AG04449 (cell line): ENCODE data around the gene LIG3.
A peak's percentile ranks its signal among the peaks of the same experiment; 100 is the strongest.
"Not testable (repeated sequence)": the region's sequence is repeated elsewhere in the genome, so short reads cannot be mapped to it uniquely, and the experiment has no call there.

Experiments used
- CTCF ChIA-PET: fragments of 350-600 bp; formaldehyde crosslinking; extraction: SDS; loops from one replicate; lab custom pipeline; 2021; ENCODE audit warnings: antibody characterized with exemption; lab: Yijun Ruan, JAX
- POLR2A ChIA-PET: fragments of 400-600, 350-600 bp; formaldehyde crosslinking; extraction: SDS; loops from one replicate; lab custom pipeline; 2020; ENCODE audit warnings: antibody characterized with exemption, inconsistent platforms; lab: Yijun Ruan, JAX
- DNase-seq: peaks from one replicate; pipeline ENCODE4 v3.0.0-alpha.2; 2010; ENCODE audit warnings: low read depth, low spot score
- H3K4me3 ChIP-seq: 2 replicates; pipeline ENCODE4 v1.5.1; 2011; ENCODE audit warnings: low read depth, mild to moderate bottlenecking, control low read depth, low read length
- CTCF ChIP-seq: IDR thresholded peaks from one replicate; pipeline ENCODE4 v1.5.1; 2011; ENCODE audit warnings: mild to moderate bottlenecking, moderate library complexity, low read length, control low read depth, inconsistent platforms; ENCODE audit not compliant: insufficient read depth; ENCODE audit errors: missing control alignments

The LIG3 gene

GRCh38 chr17:34980353-34980680, at the start of gene LIG3:
LIG3 (plus strand) TSS chr17:34980512; CDS start chr17:34983006, 2,494 bp downstream.
- H3K4me3 ChIP-seq: peak within 1 kb of the TSS; percentile 76
- DNase-seq: peak; percentile 67
- POLR2A ChIA-PET: interaction anchor here (0.9 to 1.9 kb wide), 6 partner anchors 13 to 135 kb away, joined by 3 to 8 read pairs (median 4); partner anchors contain the start of genes CCT6B, RFFL and ZNF830
- CTCF ChIA-PET: interaction anchor here (1.0 to 4.9 kb wide), 5 partner anchors 16 to 139 kb away, joined by 3 to 18 read pairs (median 4); partner anchors contain the start of genes CCT6B, RAD51D and ZNF830
- TF ChIP-seq CTCF: no peak

DNA sequence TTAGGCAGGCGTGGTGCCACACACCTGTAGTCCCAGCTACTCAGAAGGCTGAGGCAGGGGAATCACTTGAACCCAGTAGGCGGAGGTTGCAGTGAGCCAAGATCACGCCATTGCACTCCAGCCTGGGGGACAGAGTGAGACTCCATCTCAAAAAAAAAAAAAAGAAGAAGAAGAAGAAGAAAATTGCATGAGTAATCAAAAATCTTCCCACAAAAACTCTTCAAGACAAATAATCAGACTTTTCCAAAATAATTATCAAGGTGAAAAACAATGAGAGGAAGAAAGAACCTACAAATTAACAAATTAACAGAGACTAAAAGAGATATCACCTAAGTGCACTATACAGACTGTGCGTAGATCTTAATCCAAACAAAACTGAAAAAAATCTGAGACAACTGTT, 29.5 kb upstream of the LIG3 start:
- POLR2A ChIA-PET, H3K4me3 ChIP-seq, DNase-seq, CTCF ChIA-PET: not testable (repeated sequence)

DNA sequence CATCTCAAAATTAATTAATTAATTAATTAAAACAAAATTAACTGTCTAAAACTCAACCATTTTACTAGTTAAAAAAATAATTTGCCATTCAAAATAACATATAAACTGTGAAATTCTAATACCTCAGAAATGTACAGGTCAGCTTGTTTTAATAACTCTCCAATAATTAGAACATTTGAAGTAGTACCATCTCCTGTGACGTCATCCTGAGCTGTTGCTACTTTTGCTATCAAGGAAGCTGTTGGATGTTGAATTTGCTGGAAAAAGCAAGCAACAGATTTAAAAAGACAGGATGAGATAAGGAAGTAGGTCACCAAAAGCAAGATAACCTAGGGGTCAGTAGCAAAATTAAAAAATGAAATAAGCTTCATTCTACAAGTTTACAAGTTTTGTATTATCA, 21.9 kb upstream of the LIG3 start:
- CTCF ChIA-PET: no interaction called here
- no peak for DNase-seq
- no peak overlapping the region for H3K4me3 ChIP-seq
- POLR2A ChIA-PET: no interaction called here
- TF ChIP-seq CTCF: no peak

DNA sequence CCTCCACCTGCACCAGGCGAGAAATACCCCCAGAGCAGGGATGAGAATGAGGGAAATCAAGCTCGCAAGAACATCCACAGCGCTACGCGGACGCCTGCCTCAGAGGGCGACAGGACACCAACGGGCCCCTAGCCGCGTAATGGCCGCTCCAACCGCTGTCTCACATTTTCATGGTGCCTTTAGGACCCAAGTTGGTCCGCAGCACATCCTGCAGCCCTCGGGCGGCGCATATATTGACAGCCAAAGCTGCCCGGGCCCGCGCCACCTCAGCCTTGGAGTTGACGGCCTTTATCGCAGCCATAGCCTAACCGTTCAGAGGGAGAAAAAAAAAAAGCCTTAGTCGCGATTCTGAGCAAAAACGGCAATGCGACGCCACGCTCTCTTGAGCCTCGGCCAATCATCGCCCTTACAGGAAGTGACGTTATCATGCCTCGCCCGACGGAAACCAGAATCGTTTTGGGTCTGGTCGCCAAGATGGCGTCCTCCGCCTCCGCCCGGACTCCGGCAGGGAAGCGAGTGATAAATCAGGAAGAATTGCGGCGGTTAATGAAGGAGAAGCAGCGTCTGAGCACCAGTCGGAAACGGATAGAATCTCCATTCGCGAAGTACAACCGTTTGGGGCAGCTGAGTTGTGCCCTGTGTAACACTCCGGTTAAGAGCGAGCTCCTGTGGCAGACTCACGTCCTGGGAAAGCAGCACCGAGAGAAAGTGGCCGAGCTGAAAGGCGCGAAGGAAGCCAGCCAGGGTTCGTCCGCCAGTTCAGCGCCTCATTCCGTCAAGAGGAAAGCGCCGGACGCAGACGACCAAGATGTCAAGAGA, 19.0 kb upstream of the LIG3 start, which contains the start of the genes CCT6B and ZNF830:
Gene CCT6B, minus strand, starts transcription at position 368 of the 819 bp plus-strand sequence. Its CDS starts 67 bp downstream, at position 301.
Gene ZNF830, plus strand, starts transcription at position 448 of the 819 bp plus-strand sequence. Its CDS starts 27 bp downstream, at position 475.
- H3K4me3 ChIP-seq: peak within 1 kb of the TSS; percentile 98
- DNase-seq: peak; percentile 71
- ChIA-PET POLR2A (interaction anchor here (0.6 to 1.0 kb wide), 4 partner anchors 11 to 19 kb away, joined by 3 to 5 read pairs (median 4); partner anchors contain the start of gene LIG3), CTCF (interaction anchor here (1.2 kb wide), 1 partner anchor 18 kb away, joined by 4 read pairs; the partner anchor contains the start of gene LIG3)
- no peak for TF ChIP-seq CTCF

DNA sequence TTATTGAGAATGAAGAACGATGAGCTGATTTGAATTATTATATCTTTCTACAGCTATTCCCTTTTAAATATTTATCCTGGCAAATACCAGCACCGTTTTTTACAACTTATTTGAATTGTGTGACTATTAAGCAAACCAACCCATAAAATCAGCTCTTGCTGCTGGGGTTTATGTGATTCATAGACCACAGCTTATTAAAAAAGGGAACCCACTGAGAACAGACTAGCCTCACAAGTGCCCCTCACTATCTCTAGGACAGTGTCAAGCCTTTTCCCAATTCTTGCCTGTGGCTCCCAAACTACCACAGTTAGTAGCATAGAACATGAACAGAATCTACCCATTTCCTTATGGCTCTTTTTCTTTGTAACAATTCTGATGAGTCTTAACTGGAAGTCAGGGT, 6.1 kb upstream of the LIG3 start:
- DNase-seq: no peak
- POLR2A ChIA-PET: interaction anchor here (0.6 kb wide), 2 partner anchors 13 to 49 kb away, joined by 3 read pairs; no protein-coding TSS in a partner anchor
- H3K4me3 ChIP-seq: no peak overlapping the region
- no peak for TF ChIP-seq CTCF
- CTCF ChIA-PET: interaction anchor here (1.1 to 1.9 kb wide), 3 partner anchors 10 to 115 kb away, joined by 3 to 11 read pairs (median 3); no protein-coding TSS in a partner anchor

DNA sequence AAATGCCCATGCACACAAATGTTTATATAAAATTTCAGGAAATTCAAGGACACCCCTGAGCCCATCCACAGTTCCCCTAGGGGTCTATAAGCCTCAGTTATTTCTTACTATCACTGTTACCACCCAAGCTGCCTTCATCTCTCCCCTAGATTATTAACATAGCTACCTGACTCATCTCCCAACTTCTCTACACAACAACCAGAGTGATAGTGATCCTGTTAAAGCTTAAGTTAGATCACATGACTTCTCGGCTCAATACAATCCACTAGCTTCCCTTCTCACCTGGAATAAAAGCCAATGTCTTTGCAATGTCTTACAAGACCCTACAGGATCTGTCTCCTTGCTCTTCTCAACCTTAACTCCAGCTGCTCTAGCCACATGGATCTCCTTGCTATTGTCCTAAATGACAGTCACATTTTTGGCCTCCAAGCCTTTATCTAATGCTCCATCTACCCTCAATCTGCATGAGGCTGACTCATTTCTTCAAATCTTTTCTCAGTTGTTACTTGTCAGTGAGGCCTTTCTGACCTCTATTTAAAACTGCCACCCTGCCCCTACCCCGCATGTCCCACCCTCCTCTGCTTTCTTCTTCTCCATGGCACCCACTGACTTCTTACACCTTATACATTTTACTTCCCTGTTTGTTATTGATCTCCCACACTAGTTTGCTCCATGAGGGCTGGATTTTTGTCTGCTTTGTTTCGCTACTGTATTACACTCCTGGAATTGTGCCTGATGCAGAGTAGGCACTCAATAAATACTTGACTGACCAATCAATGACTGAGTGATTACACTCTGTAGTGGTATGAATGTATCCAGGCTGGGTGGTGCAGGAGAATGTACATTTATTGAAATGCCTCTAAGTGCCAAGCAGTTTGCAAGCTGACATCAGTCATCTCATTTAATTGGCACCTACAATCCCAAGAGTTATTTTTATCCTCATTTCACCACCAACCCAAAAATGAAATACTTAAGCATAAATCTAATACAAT, 5.2 kb upstream of the LIG3 start:
- POLR2A ChIA-PET: interaction anchor here (0.6 kb wide), 2 partner anchors 14 to 48 kb away, joined by 3 read pairs; no protein-coding TSS in a partner anchor
- CTCF ChIA-PET: interaction anchor here (1.1 to 1.9 kb wide), 3 partner anchors 10 to 114 kb away, joined by 3 to 11 read pairs (median 3); no protein-coding TSS in a partner anchor
- DNase-seq: no peak
- no peak overlapping the region for H3K4me3 ChIP-seq
- TF ChIP-seq CTCF: no peak
